Measurements from ENCODE around the gene TAL1.

- TF ChIP-seq POLR2A (IDR thresholded peaks at IDR 0.05) (no peak), CTCF (IDR thresholded peaks at IDR 0.05) (no peak), EP300 (IDR thresholded peaks at IDR 0.05) (no peak)
These were observed 3.8 kb upstream of the TAL1 start for GRCh38 chr1:47235806-47236205.
